HepG2 (cell line): ENCODE measurements around the gene FBXL13.

Source experiments
- BATF2 ChIP-seq: sonication (generic); formaldehyde crosslinking; IDR thresholded peaks from 2 replicates; pipeline ENCODE4 v1.8.0; 2022; ENCODE audit warnings: mild to moderate bottlenecking, missing genetic modification reagents, moderate library complexity
- CTCF ChIP-seq: sonication (generic); formaldehyde crosslinking; IDR thresholded peaks from 2 replicates; pipeline ENCODE4 v1.5.0; 2020; ENCODE audit warnings: mild to moderate bottlenecking, missing genetic modification reagents, moderate library complexity
- ELF4 ChIP-seq: sonication (generic); formaldehyde crosslinking; IDR thresholded peaks from 2 replicates; pipeline ENCODE4 v1.5.0; 2020; ENCODE audit warnings: missing genetic modification reagents, mild to moderate bottlenecking, moderate library complexity, borderline replicate concordance
- ETV6 ChIP-seq: sonication (generic); formaldehyde crosslinking; conservative IDR thresholded peaks from 2 replicates; pipeline ENCODE4 v1.4.0; 2020; ENCODE audit warnings: missing genetic modification reagents
- KLF16 ChIP-seq, 2 experiments: sonication (generic) in 1 of 2; formaldehyde crosslinking in 1 of 2; IDR thresholded peaks; 2 replicates each; pipeline versions ENCODE4 v1.6.1 to v1.8.0; 2016 to 2023; ENCODE audit warnings: missing genetic modification reagents in 2 of 2, missing compliant biosample characterization in 1 of 2
- MYPOP ChIP-seq: sonication (generic); formaldehyde crosslinking; IDR thresholded peaks from 2 replicates; pipeline ENCODE4 v1.8.1; 2023; ENCODE audit warnings: mild to moderate bottlenecking, moderate library complexity, missing genetic modification reagents
- POLR2AphosphoS5 ChIP-seq: IDR thresholded peaks from 2 replicates; pipeline ENCODE4 v1.6.1; 2012; ENCODE audit warnings: low read depth, low read length
- STAT6 ChIP-seq: sonication (generic); formaldehyde crosslinking; IDR thresholded peaks from 2 replicates; pipeline ENCODE4 v1.4.0; 2020; ENCODE audit warnings: missing genetic modification reagents, mild to moderate bottlenecking, borderline replicate concordance
- ZBTB33 ChIP-seq: sonication (generic); formaldehyde crosslinking; IDR thresholded peaks from 2 replicates; pipeline ENCODE4 v1.4.0; 2020; ENCODE audit warnings: missing genetic modification reagents
- ZNF557 ChIP-seq: sonication (generic); formaldehyde crosslinking; IDR thresholded peaks from 2 replicates; pipeline ENCODE4 v1.4.0; 2020; ENCODE audit warnings: missing genetic modification reagents
- TF ChIP-seq, protein P1 (sequence below): sonication (generic); formaldehyde crosslinking; IDR thresholded peaks from 2 replicates; pipeline ENCODE4 v1.8.0; 2022; ENCODE audit warnings: mild to moderate bottlenecking, missing genetic modification reagents, borderline replicate concordance
- TF ChIP-seq, protein P2 (sequence below): sonication (generic); formaldehyde crosslinking; IDR thresholded peaks from 2 replicates; pipeline ENCODE4 v1.4.0; 2020; ENCODE audit warnings: missing genetic modification reagents

DNA sequence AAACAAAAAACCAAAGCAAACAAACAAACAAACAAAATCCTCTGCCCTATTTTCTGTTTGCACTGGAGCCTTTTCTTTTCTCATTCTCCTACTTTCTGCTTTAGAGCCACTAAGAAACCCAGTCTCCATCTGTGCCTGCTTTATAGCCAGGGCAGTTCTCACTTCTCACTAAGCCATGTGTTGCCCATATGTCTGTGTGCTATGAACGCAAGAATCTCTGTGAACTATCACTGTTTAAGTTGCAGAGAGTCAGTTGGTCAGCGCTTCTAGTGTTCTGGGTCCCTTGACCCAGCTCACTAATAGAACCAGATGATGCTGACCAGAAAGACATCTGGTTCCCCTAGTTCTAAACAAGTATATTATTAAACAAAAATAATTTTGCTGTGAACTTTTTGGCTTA, 244.4 kb downstream of the FBXL13 start:
- TF ChIP-seq, protein P1, sequence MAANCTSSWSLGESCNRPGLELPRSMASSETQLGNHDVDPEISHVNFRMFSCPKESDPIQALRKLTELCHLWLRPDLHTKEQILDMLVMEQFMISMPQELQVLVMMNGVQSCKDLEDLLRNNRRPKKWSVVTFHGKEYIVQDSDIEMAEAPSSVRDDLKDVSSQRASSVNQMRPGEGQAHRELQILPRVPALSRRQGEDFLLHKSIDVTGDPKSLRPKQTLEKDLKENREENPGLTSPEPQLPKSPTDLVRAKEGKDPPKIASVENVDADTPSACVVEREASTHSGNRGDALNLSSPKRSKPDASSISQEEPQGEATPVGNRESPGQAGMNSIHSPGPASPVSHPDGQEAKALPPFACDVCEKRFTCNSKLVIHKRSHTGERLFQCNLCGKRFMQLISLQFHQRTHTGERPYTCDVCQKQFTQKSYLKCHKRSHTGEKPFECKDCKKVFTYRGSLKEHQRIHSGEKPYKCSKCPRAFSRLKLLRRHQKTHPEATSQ (CRISPR knock-in tag) = no peak
- TF ChIP-seq KLF16 (CRISPR knock-in tag; IDR thresholded peaks at IDR 0.05) (no peak), POLR2AphosphoS5 (no peak), ZBTB33 (CRISPR knock-in tag) (no peak), ZNF557 (CRISPR knock-in tag) (no peak), STAT6 (CRISPR knock-in tag) (no peak), CTCF (CRISPR knock-in tag) (no peak), ELF4 (CRISPR knock-in tag) (no peak), BATF2 (CRISPR knock-in tag) (no peak), MYPOP (CRISPR knock-in tag) (no peak), ETV6 (no peak)
- TF ChIP-seq, protein P2, sequence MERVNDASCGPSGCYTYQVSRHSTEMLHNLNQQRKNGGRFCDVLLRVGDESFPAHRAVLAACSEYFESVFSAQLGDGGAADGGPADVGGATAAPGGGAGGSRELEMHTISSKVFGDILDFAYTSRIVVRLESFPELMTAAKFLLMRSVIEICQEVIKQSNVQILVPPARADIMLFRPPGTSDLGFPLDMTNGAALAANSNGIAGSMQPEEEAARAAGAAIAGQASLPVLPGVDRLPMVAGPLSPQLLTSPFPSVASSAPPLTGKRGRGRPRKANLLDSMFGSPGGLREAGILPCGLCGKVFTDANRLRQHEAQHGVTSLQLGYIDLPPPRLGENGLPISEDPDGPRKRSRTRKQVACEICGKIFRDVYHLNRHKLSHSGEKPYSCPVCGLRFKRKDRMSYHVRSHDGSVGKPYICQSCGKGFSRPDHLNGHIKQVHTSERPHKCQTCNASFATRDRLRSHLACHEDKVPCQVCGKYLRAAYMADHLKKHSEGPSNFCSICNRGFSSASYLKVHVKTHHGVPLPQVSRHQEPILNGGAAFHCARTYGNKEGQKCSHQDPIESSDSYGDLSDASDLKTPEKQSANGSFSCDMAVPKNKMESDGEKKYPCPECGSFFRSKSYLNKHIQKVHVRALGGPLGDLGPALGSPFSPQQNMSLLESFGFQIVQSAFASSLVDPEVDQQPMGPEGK (CRISPR knock-in tag) = no peak
